Measurements from ENCODE around the gene NPHP4. TPM values are rescaled to one million over a fixed set of nuclear protein-coding genes. Genes with fewer than 3 reads are reported as not detected.
A peak's percentile ranks its signal among the peaks of the same experiment; 100 is the strongest.

Gene NPHP4
- total and polyA plus RNA-seq, 7 donors: 1.3 to 2.8 (median 1.8) TPM

DNA sequence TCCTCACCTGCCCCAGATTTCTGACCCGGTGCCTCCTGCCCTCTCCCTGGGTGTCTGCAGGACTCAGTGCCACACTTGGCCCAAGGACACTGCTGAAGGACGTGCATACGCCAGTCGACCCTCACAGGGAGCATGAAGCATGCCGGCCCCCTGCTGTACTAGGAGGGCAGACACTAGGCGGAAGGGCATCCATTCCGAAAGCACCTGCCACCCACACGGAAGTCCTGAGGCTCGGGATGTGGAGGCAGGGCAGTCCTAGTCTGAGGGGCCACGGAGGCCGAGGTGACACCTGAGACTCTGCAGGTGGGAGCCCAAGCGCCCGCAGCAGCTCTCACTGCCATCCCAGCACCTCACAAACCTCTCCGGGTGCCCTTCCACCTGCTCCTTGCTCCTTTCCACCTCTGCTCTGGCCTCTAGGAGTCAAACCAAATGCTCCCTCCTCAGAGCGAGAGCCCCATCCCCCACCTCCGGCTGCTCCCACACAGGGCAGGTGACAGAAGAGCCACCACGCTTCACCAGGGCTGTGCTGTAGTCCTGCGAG lies 2.4 kb downstream of the NPHP4 start:
- DNase-seq: peak in 1 of 2 donors; percentile 48
- Histone ChIP-seq H3K4me1 (peaks cover 5% of the 10 kb centered on the region), H3K36me3 (ENCODE audit: insufficient read depth in 1 of 2, low read depth in 1 of 2) (peaks cover 0 to 12% of the 10 kb centered on the region in 2 donors), H3K27me3 (ENCODE audit: insufficient read depth in 3 of 3, low read length in 2 of 3) (peaks cover 0 to 17% (median 4%) of the 10 kb centered on the region in 3 donors), H3K4me3 (no peak overlapping the region), H3K9me3 (no peaks in the 10 kb centered on the region), H3K27ac (no peak overlapping the region)
- ATAC-seq: no peak
- 94 to 97% (median 95%) methylated on average over 13 to 18 of the region's 18 CpGs for WGBS, 3 donors
- intact Hi-C loops (cut with DNase I): no loop called here
- TF ChIP-seq, protein P1, sequence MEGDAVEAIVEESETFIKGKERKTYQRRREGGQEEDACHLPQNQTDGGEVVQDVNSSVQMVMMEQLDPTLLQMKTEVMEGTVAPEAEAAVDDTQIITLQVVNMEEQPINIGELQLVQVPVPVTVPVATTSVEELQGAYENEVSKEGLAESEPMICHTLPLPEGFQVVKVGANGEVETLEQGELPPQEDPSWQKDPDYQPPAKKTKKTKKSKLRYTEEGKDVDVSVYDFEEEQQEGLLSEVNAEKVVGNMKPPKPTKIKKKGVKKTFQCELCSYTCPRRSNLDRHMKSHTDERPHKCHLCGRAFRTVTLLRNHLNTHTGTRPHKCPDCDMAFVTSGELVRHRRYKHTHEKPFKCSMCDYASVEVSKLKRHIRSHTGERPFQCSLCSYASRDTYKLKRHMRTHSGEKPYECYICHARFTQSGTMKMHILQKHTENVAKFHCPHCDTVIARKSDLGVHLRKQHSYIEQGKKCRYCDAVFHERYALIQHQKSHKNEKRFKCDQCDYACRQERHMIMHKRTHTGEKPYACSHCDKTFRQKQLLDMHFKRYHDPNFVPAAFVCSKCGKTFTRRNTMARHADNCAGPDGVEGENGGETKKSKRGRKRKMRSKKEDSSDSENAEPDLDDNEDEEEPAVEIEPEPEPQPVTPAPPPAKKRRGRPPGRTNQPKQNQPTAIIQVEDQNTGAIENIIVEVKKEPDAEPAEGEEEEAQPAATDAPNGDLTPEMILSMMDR (IDR thresholded peaks at IDR 0.05): no peak

DNA sequence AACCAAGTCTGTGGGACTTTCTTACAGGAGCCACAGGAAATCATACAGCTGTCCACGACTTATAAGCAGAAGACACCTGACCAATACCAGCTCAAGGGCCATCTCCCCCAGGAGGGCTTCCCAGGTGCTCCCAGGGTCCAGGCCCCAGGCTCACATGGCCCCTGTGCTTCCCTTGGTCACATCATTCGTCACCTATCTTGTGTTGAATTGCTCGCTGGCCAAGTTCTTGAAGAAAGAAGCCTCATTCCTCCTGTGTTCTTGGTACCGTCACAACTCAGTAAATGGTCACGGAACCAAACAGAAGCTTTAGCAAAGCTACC lies 3.0 kb downstream of the NPHP4 start:
- Histone ChIP-seq H3K9me3 (no peaks in the 10 kb centered on the region), H3K4me3 (no peak overlapping the region), H3K27ac (no peak overlapping the region), H3K27me3 (ENCODE audit: insufficient read depth in 3 of 3, low read length in 2 of 3) (peaks cover 0 to 12% (median 4%) of the 10 kb centered on the region in 3 donors), H3K36me3 (ENCODE audit: insufficient read depth in 1 of 2, low read depth in 1 of 2) (peaks cover 0 to 17% of the 10 kb centered on the region in 2 donors), H3K4me1 (peaks cover 5% of the 10 kb centered on the region)
- intact Hi-C loops (cut with DNase I): no loop called here
- no peak for ATAC-seq
- DNase-seq: peak in 1 of 2 donors; percentile 25
- TF ChIP-seq, protein P1 (IDR thresholded peaks at IDR 0.05): no peak
- 92 to 98% (median 96%) methylated on average over 5 of the region's 5 CpGs for WGBS, 3 donors

DNA sequence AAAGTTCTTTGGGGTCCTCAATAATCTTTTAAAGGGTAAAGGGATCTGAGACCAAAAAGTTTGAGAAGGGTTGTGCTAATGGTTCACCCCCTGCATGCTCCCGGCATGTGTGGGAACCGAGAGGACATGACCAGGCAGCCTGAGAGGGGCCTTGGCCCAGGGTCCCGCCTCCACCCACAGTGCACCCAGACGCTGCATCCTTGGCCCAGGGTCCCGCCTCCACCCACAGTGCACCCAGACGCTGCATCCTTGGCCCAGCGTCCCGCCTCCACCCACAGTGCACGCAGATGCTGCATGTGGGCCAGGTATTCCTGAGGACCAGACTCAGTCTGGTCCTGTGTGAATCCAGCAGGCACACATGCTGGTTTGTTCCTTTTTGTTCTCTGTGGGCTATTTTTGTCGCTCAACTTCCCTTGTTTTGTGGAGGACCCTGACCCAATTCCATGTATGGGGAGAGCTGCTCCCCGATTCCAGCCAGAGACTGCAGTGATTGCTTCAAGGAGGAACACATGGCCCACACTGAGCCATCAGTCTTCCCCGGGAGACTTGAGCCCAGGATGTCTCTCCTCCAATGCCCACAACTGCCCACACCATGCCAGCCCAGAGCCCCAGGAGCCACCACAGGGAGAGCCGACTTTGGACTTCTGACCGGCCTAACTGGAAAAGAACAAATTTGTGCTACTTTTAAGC lies 3.5 kb downstream of the NPHP4 start:
- Histone ChIP-seq H3K4me1 (peaks cover 5% of the 10 kb centered on the region), H3K9me3 (no peaks in the 10 kb centered on the region), H3K4me3 (no peak overlapping the region), H3K27me3 (ENCODE audit: insufficient read depth in 3 of 3, low read length in 2 of 3) (peaks cover 0 to 6% (median 4%) of the 10 kb centered on the region in 3 donors), H3K27ac (no peak overlapping the region), H3K36me3 (ENCODE audit: insufficient read depth in 1 of 2, low read depth in 1 of 2) (peaks cover 0 to 20% of the 10 kb centered on the region in 2 donors)
- TF ChIP-seq, protein P1 (IDR thresholded peaks at IDR 0.05): no peak
- ATAC-seq: no peak
- WGBS, 3 donors: 91 to 95% (median 92%) methylated on average over 14 of the region's 14 CpGs
- DNase-seq: peak in 1 of 2 donors; percentile 39
- intact Hi-C loops (cut with DNase I): no loop called here

DNA sequence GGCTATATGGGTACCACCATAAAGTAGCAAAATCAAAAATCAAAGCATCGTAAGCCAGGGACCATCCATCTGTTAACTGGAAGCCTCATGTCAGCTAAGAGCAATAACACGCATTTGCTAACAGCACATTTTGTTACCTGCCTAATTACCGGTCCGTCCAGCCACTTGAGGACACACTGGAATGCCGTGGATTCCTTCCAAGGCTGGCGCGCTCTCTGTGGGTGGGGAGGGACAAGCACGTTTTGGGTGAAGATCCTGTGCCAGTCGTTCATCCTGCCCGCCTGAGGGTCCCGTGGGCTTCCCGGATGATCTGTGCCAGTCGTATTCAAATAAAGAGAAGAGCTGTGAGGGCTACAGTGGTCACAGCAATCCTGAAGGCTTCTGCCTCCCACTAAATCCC lies 6.2 kb downstream of the NPHP4 start:
- intact Hi-C loops (cut with DNase I): no loop called here
- DNase-seq (no peak), ATAC-seq (no peak)
- peaks cover 2% of the 10 kb centered on the region for H3K4me1 ChIP-seq
- TF ChIP-seq, protein P1 (IDR thresholded peaks at IDR 0.05): no peak
- no peak overlapping the region for H3K27ac ChIP-seq
- no peaks in the 10 kb centered on the region for H3K9me3 ChIP-seq
- no peaks in the 10 kb centered on the region for H3K27me3 ChIP-seq (ENCODE audit: insufficient read depth in 3 of 3, low read length in 2 of 3)
- WGBS, 3 donors: 80 to 88% (median 81%) methylated on average over 13 of the region's 13 CpGs
- no peak overlapping the region for H3K4me3 ChIP-seq
- H3K36me3 ChIP-seq (ENCODE audit: insufficient read depth in 1 of 2, low read depth in 1 of 2): peaks cover 0 to 29% of the 10 kb centered on the region in 2 donors
